Endodermal cell (in vitro differentiated cells): ENCODE data around the gene KRTDAP. TPM values are rescaled to one million over a fixed set of nuclear protein-coding genes. Genes with fewer than 3 reads are reported as not detected.

ENCODE experiments used
- DNase-seq: peaks from one replicate; pipeline ENCODE4 v3.0.0-alpha.2; 2017
- H3K27ac ChIP-seq: 2 replicates; pipeline ENCODE4 v1.5.1; 2013; ENCODE audit warnings: mild to moderate bottlenecking, low read depth, low read length, moderate library complexity
- H3K27me3 ChIP-seq: 2 replicates; pipeline ENCODE4 v1.6.1; 2013; ENCODE audit warnings: mild to moderate bottlenecking, low read length, moderate library complexity; ENCODE audit not compliant: insufficient read depth, control insufficient read depth, poor library complexity, severe bottlenecking
- H3K36me3 ChIP-seq: 2 replicates; pipeline ENCODE4 v1.7.0; 2013; ENCODE audit warnings: mild to moderate bottlenecking, low read length, moderate library complexity; ENCODE audit not compliant: control insufficient read depth, insufficient read depth
- H3K4me1 ChIP-seq: one replicate; pipeline ENCODE4 v1.7.0; 2013; ENCODE audit warnings: low read length; ENCODE audit not compliant: control insufficient read depth, insufficient read depth
- H3K4me3 ChIP-seq: 2 replicates; pipeline ENCODE4 v1.5.1; 2013; ENCODE audit warnings: mild to moderate bottlenecking, low read length, moderate library complexity
- H3K9ac ChIP-seq: 2 replicates; pipeline ENCODE4 v1.6.1; 2013; ENCODE audit warnings: mild to moderate bottlenecking, low read length, moderate library complexity; ENCODE audit not compliant: poor library complexity, severe bottlenecking; ENCODE audit errors: extremely low read depth
- H3K9me3 ChIP-seq: 2 replicates; pipeline ENCODE4 v1.6.1; 2013; ENCODE audit warnings: mild to moderate bottlenecking, low read length, moderate library complexity; ENCODE audit not compliant: control insufficient read depth
- H3K27ac Mint-ChIP-seq: 2 replicates; pipeline ENCODE4 v1.8.0; 2020; ENCODE audit warnings: mixed read lengths
- H3K27me3 Mint-ChIP-seq: 2 replicates; pipeline ENCODE4 v1.8.0; 2021; ENCODE audit warnings: mild to moderate bottlenecking, mixed read lengths; ENCODE audit not compliant: insufficient read depth
- H3K36me3 Mint-ChIP-seq: 2 replicates; pipeline ENCODE4 v1.8.0; 2020; ENCODE audit warnings: low read depth, mixed read lengths
- H3K4me1 Mint-ChIP-seq: 2 replicates; pipeline ENCODE4 v1.8.0; 2020; ENCODE audit warnings: mixed read lengths
- H3K4me3 Mint-ChIP-seq: 2 replicates; pipeline ENCODE4 v1.8.0; 2020; ENCODE audit warnings: mild to moderate bottlenecking, moderate library complexity, mixed read lengths
- H3K9me3 Mint-ChIP-seq: 2 replicates; pipeline ENCODE4 v1.8.0; 2020; ENCODE audit warnings: mild to moderate bottlenecking, mixed read lengths
- WGBS, 2 experiments: methylation state at CpG; one replicate each; pipeline versions ENCODE4 v1.1.5 to v1.1.7; 2013; ENCODE audit warnings: missing lambda C conversion rate in 2 of 2, mixed read lengths in 1 of 2; ENCODE audit not compliant: insufficient coverage in 1 of 2, insufficient read length in 1 of 2; 5-methylcytosine and 5-hydroxymethylcytosine counted together
- total RNA-seq, 2 donors: library from RNA; stranded (reverse); fragmentation: NEBNext Ultra II Directional in 1 of 2; extraction: Animal tissue kit (Norgen Biotek cat#: 25700) in 1 of 2; gene quantifications; 2 replicates in 1 of 2; 3 replicates in 1 of 2; pipeline ENCODE4 v1.2.1, GENCODE V29; 2021
- TF ChIP-seq, protein P1 (sequence below): fragments of 200-600 bp; sonication (generic); conservative IDR thresholded peaks from 2 replicates; pipeline ENCODE4 v1.5.0; 2021; ENCODE audit warnings: antibody characterized with exemption, mild to moderate bottlenecking

The KRTDAP gene
- total RNA-seq, 2 donors from 2014 or later, result 3.4 to 4.2 TPM

DNA sequence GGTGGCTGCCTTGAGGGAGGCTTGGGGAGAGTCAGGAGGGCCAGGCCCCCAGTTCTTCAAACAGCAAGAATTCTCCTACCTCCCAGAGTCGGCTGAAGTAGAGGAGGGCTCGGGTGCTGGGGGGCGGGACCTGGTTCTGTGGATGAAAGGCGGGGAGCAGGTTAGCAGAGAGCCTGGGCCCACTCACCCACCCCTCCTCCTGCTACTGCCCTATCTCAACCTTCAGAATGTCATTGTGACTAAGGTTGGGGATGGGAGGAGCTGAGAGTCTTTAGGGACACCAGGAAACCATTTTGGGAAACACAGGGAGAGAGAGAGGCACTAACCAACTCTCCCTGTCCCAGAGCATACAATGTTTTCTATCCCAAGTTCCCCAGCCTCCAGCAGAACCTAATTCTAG, 12.5 kb upstream of the KRTDAP start:
- Mint-ChIP-seq H3K27ac (peak overlapping the region; percentile 90), H3K36me3 (peaks cover 93% of the 10 kb centered on the region), H3K9me3 (no peaks in the 10 kb centered on the region), H3K27me3 (no peaks in the 10 kb centered on the region), H3K4me3 (peak overlapping the region; percentile 22), H3K4me1 (peaks cover 28% of the 10 kb centered on the region)
- peaks cover 11% of the 10 kb centered on the region for H3K4me1 ChIP-seq
- no peak overlapping the region for H3K4me3 ChIP-seq
- no peaks in the 10 kb centered on the region for H3K27me3 ChIP-seq
- no peak overlapping the region for H3K27ac ChIP-seq
- TF ChIP-seq, protein P1, sequence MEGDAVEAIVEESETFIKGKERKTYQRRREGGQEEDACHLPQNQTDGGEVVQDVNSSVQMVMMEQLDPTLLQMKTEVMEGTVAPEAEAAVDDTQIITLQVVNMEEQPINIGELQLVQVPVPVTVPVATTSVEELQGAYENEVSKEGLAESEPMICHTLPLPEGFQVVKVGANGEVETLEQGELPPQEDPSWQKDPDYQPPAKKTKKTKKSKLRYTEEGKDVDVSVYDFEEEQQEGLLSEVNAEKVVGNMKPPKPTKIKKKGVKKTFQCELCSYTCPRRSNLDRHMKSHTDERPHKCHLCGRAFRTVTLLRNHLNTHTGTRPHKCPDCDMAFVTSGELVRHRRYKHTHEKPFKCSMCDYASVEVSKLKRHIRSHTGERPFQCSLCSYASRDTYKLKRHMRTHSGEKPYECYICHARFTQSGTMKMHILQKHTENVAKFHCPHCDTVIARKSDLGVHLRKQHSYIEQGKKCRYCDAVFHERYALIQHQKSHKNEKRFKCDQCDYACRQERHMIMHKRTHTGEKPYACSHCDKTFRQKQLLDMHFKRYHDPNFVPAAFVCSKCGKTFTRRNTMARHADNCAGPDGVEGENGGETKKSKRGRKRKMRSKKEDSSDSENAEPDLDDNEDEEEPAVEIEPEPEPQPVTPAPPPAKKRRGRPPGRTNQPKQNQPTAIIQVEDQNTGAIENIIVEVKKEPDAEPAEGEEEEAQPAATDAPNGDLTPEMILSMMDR, result no peak
- no peak overlapping the region for H3K9ac ChIP-seq
- H3K9me3 ChIP-seq, result no peaks in the 10 kb centered on the region
- peaks cover 96% of the 10 kb centered on the region for H3K36me3 ChIP-seq
- no peak for DNase-seq
- WGBS, 2 experiments, result 84% methylated on average over 3 of the region's 4 CpGs; no CpG with 5 or more reads in 1 of the 2 experiments

DNA sequence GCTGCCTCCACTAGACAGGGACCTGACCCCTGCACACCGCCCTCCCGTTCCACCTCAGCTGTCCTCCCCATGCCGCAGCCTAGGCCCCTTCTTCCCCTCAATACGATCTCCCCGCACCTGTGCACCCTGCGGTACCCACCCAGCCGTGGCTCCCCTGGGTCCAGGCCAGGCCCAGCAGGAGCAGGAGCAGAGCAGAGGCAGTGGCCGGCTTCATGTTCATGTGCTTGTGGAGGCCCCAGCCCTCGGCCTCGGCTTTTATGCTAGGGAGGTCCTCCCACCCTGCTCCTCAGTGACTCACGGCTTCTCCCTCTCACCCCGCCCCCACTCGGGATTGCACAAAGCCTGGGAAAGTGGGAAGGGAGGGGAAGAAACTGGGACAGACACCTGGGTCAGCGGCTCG, 11.4 kb upstream of the KRTDAP start:
- Mint-ChIP-seq H3K27ac (peak overlapping the region; percentile 2), H3K4me1 (peaks cover 20% of the 10 kb centered on the region), H3K27me3 (no peaks in the 10 kb centered on the region), H3K36me3 (peaks cover 94% of the 10 kb centered on the region), H3K4me3 (no peak overlapping the region), H3K9me3 (no peaks in the 10 kb centered on the region)
- H3K9ac ChIP-seq, result no peak overlapping the region
- peaks cover 95% of the 10 kb centered on the region for H3K36me3 ChIP-seq
- peaks cover 6% of the 10 kb centered on the region for H3K4me1 ChIP-seq
- H3K9me3 ChIP-seq, result no peaks in the 10 kb centered on the region
- H3K4me3 ChIP-seq, result no peak overlapping the region
- no peaks in the 10 kb centered on the region for H3K27me3 ChIP-seq
- H3K27ac ChIP-seq, result no peak overlapping the region
- WGBS, 2 experiments, result 85 to 90% methylated on average over 6 to 13 of the region's 15 CpGs
- TF ChIP-seq, protein P1, result no peak
- peak; percentile 63 for DNase-seq

DNA sequence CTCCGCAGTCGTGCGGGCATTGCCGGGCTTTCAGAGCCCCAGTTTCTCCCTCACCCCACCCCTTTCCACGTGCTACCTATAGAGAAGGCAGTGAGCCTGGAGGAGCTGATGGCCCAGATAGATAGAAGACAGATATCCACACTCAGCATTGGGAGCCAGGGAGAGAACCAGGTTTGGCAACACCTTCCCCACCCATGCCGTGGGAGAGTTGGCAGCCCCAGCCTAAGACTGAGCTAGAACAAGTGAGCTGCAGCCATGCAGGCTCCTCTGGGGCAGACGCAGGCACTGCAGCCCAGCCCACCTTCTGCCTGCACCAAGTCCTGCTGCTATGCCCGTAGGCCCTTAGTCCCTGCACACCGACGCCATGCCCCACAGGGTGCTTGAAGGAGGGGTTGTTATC, 10.3 kb upstream of the KRTDAP start:
- H3K36me3 Mint-ChIP-seq, result peaks cover 88% of the 10 kb centered on the region
- Histone ChIP-seq H3K4me3 (no peak overlapping the region), H3K9me3 (no peaks in the 10 kb centered on the region), H3K27ac (no peak overlapping the region), H3K27me3 (no peaks in the 10 kb centered on the region), H3K4me1 (peaks cover 2% of the 10 kb centered on the region), H3K9ac (no peak overlapping the region), H3K36me3 (peaks cover 85% of the 10 kb centered on the region)
- H3K9me3 Mint-ChIP-seq, result no peaks in the 10 kb centered on the region
- no peak for DNase-seq
- 96 to 97% methylated on average over 5 to 10 of the region's 10 CpGs for WGBS, 2 experiments
- TF ChIP-seq, protein P1, result no peak
- peaks cover 18% of the 10 kb centered on the region for H3K4me1 Mint-ChIP-seq
- H3K27me3 Mint-ChIP-seq, result no peaks in the 10 kb centered on the region
- no peak overlapping the region for H3K4me3 Mint-ChIP-seq
- H3K27ac Mint-ChIP-seq, result no peak overlapping the region
